GM21723 (cell line): ENCODE data around the gene KLF3.
A peak's percentile ranks its signal among the peaks of the same experiment; 100 is the strongest.

ENCODE experiments used
- ATAC-seq: cut with Tn5 transposase; IDR thresholded peaks from one replicate; pipeline ENCODE4 v1.9.1; 2021; ENCODE audit warnings: mild to moderate bottlenecking, moderate library complexity; ENCODE audit not compliant: unreplicated experiment

KLF3 gene

DNA sequence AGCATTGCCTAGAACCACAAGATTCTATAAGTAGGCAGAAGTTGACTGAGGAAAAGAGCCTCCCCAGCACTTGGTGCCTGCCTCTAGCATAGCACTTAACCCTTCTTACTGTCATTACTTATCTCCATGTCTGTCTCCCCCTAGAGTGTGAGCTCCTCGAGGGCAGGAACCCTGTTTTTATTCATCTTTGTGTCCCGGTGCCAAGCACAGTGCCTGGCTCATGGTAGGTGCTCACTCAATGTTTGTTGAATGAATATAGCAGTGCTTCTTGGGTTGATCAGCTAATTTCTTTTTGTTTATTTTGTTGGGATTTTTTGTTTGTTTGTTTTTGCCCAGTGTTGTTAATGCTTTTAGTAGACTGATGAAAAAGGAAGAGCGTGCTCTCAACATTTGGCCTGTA, 30.3 kb downstream of the KLF3 start:
- no peak for ATAC-seq

DNA sequence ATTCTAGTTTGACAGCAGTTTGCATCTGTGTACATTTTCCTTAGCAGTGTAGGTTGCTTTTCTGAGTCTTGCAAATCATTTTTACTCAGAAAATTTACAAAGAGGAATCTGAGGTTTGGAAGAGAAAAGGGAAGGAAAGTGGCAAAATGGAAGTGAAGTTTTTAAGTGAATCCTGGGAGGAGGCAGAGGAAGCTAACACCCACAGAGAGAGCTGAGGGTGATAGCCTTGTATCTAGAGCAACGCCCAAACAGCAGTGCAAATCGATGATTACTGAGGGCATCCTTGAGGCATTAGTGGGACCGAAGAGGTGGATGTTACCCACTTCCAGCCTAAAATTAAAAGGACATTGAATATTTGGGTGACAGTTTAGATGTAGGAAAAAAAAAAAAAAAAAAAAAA, 31.8 kb downstream of the KLF3 start:
- no peak for ATAC-seq

DNA sequence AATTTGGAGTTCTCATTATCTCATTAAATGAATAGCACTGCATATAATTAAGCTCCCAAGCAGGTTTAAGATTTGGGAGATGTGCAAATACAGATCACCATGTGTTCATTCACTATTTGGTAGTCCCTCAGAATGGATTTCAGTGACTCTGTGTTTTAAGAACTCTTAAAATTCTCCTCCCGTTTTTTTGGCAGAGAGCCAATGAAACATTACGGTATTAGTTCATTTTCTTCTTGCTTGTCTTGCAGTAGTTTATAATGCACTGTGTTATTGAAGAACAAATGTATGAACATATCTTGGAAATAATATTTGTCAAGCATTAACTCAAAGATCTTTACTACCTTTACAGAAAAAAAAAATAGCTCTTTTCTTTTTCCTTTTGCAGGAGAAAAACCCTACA, 32.7 kb downstream of the KLF3 start:
- no peak for ATAC-seq

DNA sequence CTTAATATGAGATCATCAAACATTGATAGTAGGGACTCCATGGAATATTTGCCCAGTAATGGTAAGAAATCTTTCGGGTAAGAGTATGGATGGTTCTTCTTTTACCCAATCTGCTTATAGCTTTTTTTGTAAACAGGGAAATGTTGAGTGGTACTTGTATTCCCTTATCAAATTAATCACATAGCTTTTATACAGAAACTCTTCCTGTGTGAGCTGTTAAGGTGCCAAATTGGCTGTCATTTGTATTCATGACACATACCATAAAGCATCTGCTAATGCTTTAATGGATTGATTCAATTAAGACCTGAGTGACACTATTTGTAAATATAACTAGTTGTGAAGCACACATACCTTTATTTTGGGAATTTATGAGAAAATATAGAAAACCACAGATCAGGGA, 34.2 kb downstream of the KLF3 start:
- ATAC-seq: no peak

DNA sequence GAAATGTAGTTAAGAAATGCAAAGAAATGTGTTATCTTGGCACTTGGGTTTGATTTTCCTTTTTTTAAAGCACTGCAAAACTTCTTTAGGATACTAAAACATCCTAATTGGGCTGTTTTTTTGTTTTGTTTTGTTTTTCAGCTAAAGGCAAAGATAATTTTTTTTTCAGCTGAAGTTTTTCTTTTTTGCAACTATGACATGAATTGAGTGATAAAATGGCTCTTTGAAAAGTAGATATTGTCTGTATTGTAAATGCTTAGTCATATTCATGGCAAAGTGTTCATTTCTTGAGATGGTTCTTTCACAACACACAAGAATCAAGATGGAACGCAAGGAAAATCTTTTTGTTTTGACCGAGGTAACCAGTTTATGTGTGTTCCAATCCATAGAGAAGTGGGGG, 35.1 kb downstream of the KLF3 start:
- no peak for ATAC-seq

DNA sequence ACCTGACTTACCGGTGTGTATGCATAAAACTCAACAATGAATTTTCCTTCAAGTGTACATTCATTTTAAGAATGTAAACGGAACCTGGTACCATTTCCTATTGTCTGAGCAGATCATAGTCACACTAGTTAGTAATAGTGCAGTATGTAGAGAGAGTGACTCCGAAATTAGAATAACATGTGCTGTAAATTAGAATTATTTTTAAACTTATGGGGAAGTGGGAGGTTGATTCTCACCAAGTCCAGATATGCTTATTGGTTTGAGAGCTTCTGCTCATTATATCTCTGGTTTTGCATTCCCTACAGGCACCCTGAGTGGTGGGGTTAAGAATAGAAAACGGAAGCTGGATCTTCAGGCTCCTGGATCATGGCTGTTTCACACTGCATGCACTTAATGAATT, 39.6 kb downstream of the KLF3 start:
- ATAC-seq: no peak

DNA sequence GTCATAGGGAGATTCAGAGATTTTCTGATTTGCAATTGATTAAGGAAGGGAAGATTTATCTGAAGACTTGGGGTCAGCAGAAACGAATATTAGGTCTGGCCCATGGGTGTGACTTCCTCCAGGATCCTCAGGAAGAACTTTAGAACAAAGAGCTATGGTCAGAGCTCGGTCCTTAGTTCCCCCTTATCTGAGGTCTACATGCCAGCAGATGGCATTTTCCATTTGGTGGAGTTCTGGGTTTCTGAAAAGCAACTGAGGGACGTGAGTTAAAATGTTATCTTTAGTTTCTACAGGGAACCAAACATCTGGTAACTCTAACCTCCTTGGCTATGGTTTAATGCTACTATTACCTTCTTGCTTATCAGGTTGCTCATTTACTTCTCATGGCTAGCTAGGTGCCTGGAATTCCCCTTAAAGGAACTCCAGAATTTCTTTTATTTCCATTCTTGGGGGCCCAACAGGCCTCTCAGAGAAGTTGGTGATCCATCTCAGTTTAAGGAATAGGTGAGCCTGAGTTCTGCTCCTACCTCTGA, 40.7 kb downstream of the KLF3 start:
- no peak for ATAC-seq

DNA sequence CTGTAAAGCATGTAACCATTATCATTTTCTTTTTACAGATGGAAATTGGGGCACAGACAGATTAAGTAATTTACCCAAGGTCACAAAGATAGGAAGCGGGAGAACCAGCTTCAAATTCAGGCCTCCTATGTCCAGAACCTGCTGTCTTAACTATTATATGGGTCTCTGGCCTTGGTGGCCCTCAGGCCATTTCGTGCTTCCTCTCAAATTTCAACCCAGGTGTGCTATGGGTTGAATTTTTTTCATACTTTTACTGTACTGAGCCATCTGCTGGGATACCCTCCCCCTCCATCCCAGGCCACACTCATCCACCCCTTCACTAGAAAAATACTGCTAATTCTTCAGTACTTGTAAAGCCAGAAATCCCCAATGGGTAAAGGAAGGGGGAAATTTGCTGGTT, 42.3 kb downstream of the KLF3 start:
- ATAC-seq: no peak

DNA sequence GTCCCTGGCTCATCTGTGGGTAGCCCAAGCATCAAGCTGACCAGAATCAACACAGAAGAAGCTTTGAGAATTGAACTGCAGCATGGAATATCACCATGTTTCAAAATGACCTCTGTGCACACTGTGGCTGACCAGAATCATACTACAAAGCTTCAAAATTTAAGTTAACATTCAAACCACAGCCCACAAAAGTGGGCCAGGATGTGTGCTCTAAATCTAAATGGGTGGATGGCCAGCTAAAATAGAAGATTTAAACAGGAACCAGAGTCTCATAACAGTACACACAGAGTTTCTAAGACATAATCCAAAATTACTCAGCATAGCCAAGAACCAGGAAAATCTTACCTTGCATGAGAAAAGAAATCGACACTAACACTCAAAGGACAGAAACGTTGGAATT, 46.1 kb downstream of the KLF3 start:
- peak; percentile 47 for ATAC-seq

DNA sequence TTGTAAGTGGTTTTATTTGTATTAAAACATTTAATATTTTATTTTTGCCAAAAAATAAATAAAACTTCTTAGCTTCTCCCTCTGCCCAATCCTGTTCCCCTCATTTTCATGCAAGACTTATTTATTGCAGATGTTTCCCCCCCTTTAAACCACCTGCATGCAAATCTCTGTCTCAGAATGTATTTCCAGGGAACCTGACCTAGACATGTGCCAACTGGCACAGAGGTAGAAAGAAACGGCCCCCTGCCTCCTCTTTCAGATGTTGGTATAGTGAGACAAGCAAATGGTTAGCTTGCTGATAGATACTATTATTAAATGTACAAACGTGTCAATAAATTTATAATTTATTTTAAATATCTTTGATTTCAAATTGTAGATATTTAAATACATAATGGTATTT, 47.1 kb downstream of the KLF3 start:
- no peak for ATAC-seq

DNA sequence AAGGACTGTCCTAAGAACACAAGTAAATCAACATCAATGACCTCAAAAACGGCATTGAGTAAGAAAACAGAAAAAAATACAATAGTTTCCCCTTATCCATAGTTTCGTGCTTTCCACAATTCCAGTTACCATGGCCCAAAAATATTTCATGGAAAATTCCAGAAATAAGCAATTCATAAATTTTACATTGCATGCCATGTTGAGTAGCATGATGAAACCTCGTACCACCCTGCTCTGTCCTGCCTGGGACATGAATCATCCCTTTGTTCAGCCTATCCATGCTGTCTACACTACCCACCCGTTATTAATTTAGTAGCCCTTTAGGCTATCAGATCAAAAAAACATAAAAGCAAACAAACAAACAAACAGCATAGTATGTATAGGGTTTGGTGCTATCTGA, 51.1 kb downstream of the KLF3 start:
- no peak for ATAC-seq

DNA sequence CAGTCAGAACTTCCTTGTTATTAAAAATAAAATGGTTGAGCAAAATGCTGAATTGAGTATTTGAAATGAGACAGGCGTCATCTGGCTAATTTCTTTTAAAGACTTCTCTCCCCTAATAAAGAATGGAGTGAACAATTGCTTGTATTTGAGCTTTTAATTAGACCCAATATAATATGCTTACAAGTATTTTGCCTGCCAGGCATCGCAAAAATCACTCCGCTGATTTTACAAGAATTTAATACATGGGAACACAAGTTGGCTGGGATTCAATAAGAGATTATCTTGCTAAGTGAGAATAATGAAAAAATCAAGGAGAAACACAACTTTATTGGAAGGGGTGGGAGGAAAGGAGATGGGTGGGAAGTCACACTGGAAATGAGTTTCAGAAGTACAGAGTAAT, 52.3 kb downstream of the KLF3 start:
- ATAC-seq: no peak

DNA sequence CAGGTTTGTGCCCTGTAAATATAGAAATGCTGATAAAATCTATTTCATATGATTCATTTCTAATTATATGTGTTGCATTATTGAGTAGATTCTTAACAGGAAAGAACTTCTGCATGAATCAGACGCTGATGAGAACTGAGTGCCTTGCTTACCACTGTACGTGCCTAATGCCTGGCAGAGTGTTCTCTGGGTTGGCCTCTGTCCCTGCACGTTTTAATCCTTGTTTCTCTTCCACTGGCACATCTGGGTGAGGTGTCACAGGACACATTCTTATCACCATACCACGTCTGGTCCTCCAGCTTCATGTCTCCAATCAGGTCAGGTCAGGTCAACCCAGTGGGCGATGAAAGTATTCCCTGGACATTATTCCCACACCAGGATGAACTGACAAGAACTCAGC, 53.6 kb downstream of the KLF3 start:
- no peak for ATAC-seq

DNA sequence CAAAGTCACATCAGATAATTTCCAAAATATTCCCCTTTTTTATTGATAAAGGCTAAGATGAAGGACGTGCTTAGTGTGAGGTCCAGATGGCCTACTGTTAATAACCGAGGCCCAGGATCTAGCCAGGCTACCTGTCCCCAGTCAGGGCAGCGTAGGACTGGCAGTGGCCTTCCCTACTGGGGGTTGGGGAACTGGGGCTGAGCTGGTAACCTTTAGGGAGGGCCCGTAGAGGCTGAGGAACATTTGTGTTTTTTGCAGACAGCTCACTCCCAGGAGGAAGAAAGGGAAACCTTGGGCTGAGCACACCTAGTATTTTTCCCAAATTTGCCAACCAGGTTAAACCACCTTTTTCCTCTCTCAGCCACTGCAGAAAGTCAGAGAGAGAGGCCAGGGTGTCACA, 59.1 kb downstream of the KLF3 start:
- no peak for ATAC-seq

DNA sequence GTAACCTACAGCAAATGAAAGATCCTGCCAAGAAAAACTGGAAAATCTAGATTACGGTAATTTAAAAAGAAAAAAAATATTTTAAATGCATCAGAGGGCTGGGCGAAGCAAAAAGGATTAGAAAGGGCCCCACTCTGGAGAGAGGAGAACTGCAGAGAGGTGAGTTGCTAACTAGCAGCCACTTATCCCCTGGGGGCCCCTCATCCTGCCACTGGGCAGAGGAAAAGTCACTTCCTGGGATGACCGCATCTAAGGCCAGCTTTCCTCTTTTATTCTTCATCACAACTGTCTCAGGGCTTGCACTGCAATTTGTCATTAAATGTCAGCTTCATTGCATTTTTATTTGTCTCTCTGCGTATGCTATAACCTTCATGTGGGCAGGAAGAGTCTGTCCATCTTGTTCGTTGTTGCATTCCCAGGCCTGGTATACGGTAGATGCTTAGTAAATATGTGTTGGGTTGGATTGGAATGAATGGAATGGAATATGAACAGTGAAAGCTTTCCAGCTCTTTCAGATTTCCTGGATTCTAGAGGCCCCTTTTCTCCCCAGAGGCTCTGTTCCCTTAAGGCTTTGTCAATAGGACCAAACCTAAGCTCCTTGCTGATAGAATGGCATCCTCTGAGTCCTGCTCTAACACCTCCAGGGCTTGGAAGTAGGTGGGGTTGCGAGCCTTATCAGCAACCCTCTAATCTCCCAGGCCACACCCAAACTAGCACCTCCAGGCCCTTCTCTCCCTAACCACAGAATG, 59.9 kb downstream of the KLF3 start:
- ATAC-seq: no peak

DNA sequence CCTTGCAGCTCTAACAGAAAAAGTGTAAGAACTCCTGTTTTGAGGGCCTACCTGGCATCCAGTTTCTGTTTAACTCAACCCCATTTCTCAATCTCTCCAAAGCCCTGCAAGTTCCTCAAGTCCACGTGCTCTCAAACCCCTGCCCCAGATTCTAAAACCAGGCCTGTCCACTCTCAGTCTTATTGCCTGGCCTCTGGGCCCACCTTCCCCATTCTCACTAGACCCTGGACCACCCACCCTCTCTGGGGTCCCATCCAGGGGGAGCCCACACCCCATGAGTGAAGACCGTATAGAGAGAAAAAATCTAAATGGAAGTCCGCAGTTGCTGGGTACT, 60.4 kb downstream of the KLF3 start:
- no peak for ATAC-seq

DNA sequence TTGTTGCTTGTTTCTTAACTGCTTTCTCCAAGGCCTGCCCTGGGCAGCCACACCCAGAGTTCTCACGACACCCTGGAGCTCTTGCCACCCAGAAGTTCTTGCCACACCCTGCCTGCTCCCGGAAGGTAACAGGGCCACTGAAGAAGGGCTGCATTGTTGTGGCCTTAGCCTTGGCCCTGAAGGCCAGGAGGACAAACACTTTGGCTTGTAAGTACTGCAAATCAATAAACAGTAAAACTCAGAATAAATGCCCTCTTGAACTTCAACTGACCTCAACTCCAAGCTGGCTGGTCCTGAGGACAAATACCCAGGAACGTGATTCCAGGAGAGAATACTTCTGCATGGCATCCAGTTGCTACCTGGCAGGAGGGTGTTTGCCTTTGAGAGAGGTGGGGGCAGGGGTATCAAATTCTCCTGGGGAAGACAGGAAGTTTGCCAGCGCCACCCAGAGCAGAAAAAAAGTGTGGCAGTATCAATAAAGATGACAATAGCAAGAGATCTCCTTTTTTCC, 64.7 kb downstream of the KLF3 start:
- no peak for ATAC-seq

DNA sequence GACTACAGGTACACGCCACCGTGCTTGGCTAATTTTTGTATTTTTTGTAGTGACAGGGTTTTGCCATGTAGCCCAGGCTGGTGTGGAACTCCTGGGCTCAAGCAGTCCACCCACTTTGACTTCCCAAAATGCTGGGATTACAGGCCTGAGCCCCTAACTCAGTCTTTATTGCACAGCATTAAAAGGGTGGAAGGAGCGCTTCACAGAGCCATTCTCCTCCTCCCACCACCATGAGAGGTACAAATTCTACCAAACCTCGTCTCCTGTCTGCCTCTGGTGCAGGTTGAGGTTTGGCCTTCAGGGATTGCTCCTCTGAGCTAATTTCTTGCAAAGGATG, 66.5 kb downstream of the KLF3 start:
- ATAC-seq: no peak

DNA sequence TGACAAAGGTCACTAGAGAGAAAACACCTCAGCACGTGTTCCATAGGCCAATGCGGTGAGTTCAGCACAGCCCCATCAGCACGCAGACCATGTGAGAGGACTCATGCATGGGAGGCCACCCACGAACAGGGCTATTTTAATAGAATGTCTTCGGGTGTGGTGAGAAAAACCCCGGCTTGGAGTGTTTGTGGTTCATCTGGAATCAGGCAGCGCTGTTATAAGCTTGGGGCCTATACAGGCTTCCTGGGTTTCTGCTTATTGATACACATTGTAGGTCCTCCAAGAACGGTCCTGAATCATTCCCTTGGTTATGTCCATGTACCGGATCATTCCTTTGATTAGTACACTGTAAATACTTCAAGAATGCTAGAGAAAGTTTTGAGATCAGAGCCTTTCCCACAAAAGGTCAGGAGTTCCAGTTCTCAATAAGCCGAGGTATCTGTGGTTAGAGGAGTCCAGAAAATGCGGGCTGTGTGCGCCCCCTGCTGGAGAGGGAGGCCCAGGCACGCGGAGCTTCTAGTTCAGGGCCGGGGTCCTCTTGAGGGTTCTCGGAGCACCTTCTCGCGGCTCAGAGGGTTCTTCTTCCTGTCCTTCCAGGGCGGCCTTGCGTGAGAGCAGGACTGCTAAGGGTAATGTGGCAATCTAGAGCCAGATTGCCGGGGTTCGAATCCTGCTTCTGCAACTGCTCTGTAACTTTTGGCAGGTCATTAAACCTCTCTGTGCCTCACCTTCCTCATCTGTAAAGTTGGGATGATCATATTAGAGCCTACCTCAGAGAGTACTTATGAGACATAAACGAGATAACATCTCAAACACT, 67.0 kb downstream of the KLF3 start:
- ATAC-seq: peak; percentile 91

DNA sequence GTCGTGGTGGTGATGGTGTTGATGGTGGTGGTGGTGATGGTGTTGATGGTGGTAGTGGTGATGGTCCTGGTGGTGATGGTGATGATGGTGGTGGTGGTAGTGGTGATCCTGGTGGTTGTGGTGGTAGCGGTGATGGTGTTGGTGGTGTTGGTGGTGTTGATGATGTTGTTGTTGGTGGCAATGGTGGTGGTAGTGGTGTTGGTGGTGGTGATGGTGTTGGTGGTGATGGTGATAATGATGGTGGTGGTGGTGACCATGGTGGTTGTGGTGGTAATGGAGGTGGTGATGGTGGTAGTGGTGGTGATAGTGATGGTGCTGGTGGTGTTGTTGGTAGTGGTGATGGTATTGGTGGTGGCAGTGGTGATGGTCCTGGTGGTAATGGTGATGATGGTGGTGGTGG, 69.7 kb downstream of the KLF3 start:
- no peak for ATAC-seq

DNA sequence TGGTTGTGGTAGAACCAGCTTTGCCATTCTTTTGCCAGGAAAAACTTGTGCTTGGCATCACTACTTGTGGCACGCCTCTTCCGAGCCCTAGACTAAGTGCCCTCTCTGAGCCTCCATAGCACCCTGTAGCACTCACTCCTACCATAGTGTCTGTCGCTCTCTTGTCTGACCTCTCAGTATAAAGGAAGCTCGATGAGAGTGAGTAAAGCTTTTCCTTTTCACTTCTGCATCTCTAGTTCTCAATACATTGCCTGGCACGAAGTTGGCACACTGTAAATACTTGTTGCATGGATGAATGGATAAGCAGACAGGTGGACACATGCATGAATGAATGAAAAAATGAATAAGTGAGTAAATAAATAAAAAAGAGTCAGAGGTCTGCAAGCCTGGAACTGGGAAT, 70.4 kb downstream of the KLF3 start:
- ATAC-seq: no peak

DNA sequence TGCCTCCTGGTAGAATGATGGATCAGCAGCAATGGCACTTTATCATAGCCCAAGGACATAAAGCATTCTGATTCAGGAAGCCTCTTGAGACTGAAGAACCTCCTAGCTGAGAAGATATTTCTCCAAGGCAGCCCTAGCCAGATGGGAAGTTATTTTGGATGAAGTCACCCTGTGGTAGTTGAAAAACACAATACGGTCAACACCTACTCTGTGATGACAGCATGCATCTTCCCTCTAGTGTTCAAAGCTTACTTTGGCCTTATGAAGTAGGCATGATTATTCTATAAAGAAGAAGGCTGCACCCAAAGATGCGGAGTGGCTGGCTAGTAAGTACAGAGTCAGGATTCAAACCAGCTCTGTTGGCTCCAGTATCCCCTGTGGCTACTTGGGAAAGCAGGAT, 70.9 kb downstream of the KLF3 start:
- ATAC-seq: no peak
